ENCODE results near the gene RPS18.
"Not testable (repeated sequence)": the region's sequence is repeated elsewhere in the genome, so short reads cannot be mapped to it uniquely, and the experiment has no call there.

RPS18 gene

GRCh38 chr6:33273129-33273923 lies 1.5 kb downstream of the RPS18 start:
- DNase-seq = no peak

DNA sequence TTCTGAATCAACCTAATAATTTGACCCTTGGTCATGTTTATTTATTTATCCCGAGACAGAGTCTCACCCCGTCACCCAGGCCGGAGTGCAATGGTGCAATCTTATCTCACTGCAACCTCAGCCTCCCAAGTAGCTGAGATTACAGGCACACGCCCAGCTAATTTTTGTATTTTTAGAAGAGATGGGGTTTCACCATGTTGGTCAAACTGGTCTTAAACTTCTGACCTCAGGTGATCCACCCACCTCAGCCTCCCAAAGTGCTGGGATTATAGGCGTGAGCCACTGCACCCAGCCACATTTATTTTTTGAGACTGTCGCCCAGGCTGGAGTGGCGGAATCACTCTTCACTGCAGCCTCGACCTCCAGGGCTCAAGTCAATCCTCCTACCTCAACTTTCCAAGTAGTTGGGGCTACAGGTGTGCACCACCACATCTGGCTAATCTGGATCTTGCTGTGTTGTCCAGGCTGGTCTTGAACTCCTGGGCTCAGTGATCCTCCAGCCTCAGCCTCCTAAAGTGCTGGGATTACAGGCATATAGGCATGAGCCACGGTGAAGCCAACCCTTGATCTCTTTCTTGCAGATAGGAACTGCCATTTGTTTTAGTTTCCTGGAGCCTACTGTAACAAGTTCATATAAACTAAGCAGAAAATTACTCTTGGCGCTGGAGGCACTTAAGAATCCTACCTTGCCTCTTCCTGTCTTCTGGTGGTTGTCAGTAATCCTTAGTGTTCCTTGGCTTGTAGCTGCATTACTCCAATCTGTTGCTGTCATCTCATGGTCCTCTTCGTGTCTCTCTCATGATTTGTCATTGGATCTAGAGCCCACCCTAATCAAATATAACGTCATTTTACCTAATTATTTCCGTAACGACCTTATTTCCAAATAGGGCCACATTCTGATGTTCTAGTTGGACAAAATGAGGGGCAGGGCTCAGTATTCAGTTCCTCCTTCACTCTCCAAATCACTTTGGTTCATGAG lies 2.3 kb downstream of the RPS18 start:
- no peak for DNase-seq

- not testable (repeated sequence) for DNase-seq
Observed at GRCh38 chr6:33275795-33276580, 4.1 kb downstream of the RPS18 start.

DNA sequence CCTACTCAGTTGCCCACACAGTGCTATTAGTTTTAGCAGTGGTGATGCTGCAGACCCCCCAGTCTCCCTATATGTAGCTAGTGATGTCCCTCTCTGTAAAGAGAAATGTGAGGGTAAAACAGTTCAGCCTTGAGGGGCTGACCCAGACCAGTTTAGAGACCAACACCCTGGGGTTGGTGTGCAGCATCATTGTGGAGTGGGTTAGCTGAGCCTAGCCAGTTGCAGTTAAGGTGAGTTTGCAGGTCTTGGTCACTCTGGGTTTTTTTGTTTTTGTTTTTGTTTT lies 4.6 kb downstream of the RPS18 start:
- DNase-seq = no peak

- peak; percentile 75 for DNase-seq
Observed at GRCh38 chr6:33276864-33277662, 5.2 kb downstream of the RPS18 start, which contains the start of gene B3GALT4. TSS of gene B3GALT4 (plus strand) at chr6:33277123. CDS start at chr6:33277420, 297 bp downstream.

DNA sequence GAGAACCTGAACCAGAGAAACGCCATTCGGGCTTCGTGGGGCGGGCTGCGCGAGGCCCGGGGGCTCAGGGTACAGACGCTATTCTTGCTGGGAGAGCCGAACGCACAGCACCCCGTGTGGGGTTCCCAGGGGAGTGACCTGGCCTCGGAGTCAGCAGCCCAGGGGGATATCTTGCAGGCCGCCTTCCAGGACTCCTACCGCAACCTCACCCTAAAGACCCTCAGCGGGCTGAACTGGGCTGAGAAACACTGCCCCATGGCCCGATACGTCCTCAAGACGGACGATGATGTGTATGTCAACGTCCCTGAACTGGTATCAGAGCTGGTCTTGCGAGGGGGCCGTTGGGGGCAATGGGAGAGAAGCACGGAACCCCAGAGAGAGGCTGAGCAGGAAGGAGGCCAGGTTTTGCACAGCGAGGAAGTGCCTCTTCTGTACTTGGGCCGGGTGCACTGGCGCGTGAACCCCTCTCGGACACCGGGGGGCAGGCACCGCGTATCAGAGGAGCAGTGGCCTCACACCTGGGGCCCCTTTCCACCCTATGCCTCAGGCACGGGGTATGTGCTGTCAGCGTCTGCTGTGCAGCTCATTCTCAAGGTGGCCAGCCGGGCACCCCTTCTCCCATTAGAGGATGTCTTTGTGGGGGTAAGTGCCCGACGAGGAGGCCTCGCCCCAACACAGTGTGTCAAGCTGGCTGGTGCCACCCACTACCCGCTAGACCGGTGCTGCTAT lies 6.0 kb downstream of the RPS18 start:
- no peak for DNase-seq

DNA sequence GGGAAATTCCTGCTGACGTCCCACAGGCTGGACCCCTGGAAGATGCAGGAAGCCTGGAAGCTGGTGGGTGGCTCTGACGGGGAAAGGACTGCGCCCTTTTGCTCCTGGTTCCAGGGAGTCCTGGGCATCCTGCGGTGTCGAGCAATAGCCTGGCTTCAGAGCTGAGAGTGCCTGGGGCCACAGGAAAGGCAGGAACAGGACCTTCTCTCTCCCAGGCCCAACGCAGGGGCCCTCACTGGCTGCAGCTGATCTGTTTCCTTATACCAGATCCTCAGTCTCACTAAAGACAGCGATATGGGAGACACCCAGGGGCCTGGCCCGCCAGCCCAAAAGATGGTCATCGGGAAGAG lies 6.5 kb downstream of the RPS18 start:
- DNase-seq = no peak

DNA sequence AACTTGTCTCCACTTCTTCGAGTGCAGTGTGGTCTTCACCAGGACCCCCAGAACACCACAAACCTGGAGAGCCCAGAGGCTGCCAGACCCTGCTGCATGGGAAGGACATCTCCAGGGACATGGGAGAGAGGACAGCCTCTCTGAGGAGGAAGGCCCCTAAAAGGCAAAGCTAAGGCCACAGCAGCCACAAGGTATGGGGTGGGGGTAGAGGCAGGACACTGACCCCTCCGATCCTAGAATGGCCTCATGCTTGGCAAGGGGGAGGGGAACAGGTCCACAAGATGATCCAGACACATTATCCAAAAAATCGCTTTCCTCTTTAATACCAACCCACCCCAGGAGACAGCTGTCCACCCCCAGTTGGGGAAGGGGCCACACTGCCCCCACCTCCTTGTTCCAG lies 6.9 kb downstream of the RPS18 start:
- no peak for DNase-seq

DNA sequence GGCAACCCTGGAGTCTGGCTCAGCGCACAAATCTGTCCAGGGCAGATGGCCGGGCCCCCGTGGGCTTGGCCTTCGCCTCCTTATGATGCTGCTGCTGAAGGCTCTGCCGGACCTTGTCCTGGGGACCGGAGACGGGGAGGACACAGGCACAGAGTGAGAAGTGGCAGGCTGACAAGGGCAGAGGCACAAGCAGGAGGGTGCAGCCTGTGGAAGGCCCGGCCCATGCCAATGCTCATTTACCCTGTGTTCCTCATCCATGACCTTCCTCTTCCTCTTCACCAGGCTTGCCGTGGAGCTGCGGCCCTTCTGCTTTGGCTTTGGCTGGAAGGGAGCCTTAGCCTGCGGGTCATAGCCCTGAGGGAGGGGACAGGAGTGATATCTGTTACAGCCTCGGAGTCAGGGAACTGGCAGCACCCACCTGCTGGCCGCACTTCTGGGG lies 7.4 kb downstream of the RPS18 start:
- no peak for DNase-seq

DNA sequence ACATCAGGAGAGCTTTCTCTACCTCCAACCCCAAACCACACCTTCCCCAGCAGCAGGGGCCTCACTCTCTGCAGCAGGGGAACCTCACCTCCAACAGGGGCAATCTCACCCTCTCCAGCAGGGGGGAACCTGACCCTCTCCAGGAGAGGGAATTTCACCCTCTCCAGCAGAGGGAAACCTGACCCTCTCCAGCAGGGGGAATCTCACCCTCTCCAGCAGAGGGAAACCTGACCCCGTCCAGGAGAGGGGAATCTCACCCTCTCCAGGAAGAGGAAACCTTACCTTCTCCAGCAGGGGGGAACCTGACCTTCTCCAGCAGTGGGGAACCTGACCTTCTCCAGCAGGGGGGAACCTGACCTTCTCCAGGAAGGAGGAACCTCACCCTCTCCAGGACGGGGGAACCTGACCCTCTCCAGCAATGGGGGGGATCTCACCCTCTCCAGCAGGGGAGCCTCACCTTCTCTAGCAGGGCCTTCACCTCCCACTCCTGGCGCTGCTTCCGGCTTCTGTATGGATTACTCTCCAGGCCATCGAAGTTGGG lies 8.2 kb downstream of the RPS18 start:
- DNase-seq = no peak

GRCh38 chr6:33280539-33280938 lies 8.7 kb downstream of the RPS18 start:
- DNase-seq = no peak

DNA sequence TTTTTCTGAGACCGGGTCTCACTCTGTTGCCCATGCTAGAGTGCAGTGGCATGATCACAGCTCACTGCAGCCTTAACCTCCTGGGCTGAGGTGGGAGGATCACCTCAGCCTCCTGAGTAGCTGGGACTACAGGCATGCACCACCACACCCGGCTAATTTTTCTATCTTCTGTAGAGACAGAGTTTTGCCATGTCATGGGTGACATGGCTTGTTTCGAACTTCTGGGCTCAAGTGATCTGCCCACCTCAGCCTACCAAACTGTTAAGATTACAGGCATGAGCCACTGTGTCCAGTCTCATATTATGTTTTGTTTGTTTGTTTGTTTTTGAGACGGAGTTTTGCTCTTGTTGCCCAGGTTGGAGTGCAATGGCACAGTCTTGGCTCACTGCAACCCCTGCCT lies 13.3 kb downstream of the RPS18 start:
- DNase-seq = not testable (repeated sequence)

- DNase-seq = no peak
Observed at GRCh38 chr6:33286946-33287914, 15.4 kb downstream of the RPS18 start.

- DNase-seq = no peak
Observed at GRCh38 chr6:33288141-33288920, 16.5 kb downstream of the RPS18 start.

DNA sequence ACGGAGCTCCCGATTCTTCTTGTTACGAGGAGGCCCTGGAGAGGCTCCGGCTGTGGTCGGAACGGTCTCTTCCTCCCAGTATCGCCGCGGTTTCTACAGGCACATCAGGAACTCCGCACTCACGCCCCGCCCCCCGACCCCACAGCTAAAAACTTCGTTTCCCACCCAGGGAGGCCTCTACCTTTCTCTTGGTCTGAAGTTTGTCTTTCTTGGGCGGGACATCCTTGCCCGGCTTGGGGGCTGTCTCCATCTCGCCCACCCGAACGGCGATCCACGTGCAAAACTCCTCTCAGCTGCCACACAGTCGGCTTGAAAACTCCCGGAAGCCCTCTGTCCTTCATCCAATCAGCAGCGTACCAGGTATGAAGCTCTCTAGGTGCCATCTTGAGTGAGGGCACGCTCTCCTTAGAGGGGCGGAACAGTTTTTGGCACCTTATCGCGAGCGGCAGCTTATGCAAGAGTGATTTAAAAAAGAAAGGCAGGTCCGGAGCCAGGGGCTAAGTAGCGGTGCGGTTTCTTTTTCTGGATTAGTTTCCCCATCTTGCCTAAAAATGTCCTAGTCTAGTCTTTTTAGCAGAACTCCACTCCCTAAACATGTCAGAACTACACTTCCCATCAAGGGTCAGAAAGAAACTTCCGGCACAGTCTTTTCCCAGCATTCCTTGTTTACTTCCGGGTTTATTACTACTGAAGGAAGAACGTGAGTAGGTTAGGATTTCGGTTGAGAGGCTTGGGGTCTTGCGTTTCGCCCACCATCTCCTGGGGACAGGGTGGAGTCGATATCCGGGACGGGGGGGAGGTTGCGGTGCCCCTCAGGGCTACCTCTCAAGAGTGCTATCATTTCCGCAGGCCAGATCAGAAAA lies 17.3 kb downstream of the RPS18 start, which contains the start of the genes PFDN6 and WDR46:
TSS of gene PFDN6 (plus strand) at position 681 of the 863 bp plus-strand sequence. CDS start 256 bp downstream, outside the sequence.
TSS of gene WDR46 (minus strand) at position 319 of the 863 bp plus-strand sequence. CDS start at position 250, 69 bp downstream.
- peak; percentile 80 for DNase-seq

DNA sequence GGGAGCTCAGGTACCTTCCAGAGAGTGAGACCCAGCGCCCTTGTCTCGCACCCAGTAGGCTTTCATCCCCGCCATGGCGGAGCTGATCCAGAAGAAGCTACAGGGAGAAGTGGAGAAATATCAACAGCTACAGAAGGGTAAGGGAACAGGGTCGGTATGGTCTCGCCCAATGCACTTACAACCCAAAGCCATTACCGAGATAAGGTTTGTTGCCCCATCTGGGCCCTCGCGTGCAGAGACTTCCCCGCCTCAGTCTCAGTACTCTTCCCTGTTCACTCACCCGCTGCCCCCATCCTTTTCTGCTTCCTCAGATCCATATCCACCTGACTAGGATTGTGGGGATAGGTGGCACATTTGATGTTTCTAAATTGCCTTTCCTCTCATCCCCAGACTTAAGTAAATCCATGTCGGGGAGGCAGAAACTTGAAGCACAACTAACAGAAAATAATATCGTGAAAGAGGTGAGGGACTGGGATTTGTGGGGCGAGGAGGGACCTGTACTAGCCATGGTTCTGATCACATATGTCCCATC lies 18.0 kb downstream of the RPS18 start:
- no peak for DNase-seq

DNA sequence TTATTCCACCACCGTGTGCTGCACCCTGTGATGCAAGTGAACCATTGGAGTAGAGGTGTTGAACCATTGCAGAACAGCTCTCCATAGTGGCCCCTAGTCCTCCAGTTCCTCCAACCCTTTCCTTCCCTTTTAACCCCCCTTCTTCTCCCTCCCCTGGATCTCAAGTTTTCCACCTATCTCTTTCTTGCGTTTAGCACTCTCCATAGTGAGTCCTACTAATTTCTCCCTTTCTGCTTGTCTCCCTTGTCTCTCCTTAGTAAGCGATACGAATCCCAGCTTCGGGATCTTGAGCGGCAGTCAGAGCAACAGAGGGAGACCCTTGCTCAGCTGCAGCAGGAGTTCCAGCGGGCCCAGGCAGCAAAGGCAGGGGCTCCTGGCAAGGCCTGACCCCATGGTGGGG lies 18.6 kb downstream of the RPS18 start:
- no peak for DNase-seq

Measured in NCI-H774 (cell line).